GM12801 (cell line): Measurements from ENCODE around the gene COQ4.

Experiments used
- CTCF ChIP-seq: IDR thresholded peaks from one replicate; pipeline ENCODE4 v1.5.1; 2011; ENCODE audit warnings: control low read depth; ENCODE audit not compliant: insufficient read length; ENCODE audit errors: extremely low read depth

The COQ4 gene

GRCh38 chr9:128362774-128363173 lies 40.1 kb downstream of the COQ4 start:
- TF ChIP-seq CTCF: no peak

GRCh38 chr9:128365525-128365924 lies 42.9 kb downstream of the COQ4 start:
- no peak for TF ChIP-seq CTCF

- no peak for TF ChIP-seq CTCF
Measured at GRCh38 chr9:128369024-128369706, 46.5 kb downstream of the COQ4 start.

GRCh38 chr9:128370367-128370751 lies 47.7 kb downstream of the COQ4 start:
- TF ChIP-seq CTCF: no peak

GRCh38 chr9:128370752-128371629 lies 48.4 kb downstream of the COQ4 start, which contains the start of gene URM1:
URM1 (plus strand) TSS chr9:128371374; CDS start chr9:128371381, 7 bp downstream.
- no peak for TF ChIP-seq CTCF

- TF ChIP-seq CTCF: no peak
Measured at GRCh38 chr9:128371630-128372117, 49.0 kb downstream of the COQ4 start.

GRCh38 chr9:128372188-128372641 lies 49.6 kb downstream of the COQ4 start:
- TF ChIP-seq CTCF: no peak
